Activated CD4-positive, CD25-positive, alpha-beta regulatory T cell (primary cell): ENCODE data around the gene POLD1.
"Not testable (repeated sequence)": the region's sequence is repeated elsewhere in the genome, so short reads cannot be mapped to it uniquely, and the experiment has no call there.

Experiments
- DNase-seq, 4 experiments: peaks; one replicate each; lab custom pipeline; 2025; lab: John Stamatoyannopoulos, UW

Gene POLD1

DNA sequence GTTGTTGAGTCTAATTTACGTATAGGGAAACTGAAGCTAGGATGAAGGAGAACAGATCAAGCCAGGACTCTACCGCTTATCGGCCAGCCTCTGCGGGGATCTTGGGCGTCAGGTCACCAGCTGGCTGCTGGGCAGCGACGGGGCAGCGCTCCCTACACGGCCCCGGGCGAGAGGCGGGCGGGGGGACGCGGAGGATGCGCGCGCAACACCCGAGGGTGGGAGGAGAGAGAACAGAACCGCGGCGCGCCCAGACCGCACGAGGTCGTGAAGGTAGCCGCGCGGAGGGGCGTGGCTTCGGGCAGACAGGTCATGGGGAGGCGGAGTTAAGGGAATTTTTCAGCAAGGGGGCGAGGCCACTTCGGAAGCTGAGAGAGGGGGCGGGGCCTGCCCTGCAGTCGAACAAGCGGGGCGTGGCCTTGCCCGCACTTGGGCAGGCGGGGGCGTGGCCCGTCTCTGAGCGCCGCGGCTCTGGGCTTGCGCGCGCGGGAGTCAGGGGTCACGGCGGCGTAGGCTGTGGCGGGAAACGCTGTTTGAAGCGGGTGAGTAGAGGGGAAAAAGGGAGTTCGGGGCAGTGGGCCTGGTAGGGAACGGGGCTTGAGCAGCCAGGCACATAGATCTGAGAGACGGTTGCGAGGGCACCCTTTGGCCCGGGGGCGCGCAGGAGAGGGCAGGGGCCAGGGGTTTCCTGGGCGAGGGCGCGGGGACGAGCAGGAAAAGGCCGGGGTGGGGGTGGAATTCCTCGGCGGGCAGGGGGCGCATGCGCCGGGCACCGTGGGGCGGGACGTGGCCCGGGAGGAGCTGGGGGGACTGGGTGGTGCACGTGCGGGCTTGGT is at the start of gene POLD1:
TSS of gene POLD1 (plus strand) at position 496 of the 833 bp plus-strand sequence. CDS start 14,505 bp downstream, outside the sequence.
- DNase-seq: peak; percentile 96 to 99 (median 98)

DNA sequence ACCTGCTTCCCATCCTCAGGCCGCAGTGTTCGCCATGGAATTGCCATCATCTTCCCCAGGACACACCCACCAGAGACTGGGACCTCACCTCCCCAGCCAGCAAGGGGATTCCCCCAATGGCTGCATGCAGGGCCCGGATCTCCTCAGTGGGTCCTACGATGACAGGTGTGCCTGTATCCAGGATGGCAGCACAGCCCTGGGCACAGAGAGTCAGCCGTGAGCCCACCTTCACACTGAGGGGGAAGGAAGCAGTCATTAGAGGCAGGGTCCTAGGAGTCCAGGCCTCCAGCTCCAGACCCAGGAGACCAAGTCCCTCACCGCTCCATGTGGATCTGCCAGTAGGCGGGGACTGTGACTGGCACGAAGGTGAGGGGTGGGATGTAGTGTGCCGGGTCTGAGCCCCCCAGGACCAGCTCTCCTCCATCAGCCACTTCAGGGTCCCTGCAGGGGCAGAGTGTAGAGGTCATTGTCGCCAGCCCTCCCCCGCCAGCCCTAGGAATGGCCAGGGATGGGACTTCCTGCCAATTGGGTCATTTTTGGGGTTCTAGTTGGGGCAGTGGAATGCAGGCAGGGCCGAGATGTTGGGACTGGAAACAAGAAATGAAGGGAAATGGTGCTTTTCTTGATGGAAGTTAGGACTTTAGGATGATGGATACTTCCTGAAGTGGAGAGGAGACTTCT is 49.3 kb upstream of the POLD1 start:
- no peak for DNase-seq

DNA sequence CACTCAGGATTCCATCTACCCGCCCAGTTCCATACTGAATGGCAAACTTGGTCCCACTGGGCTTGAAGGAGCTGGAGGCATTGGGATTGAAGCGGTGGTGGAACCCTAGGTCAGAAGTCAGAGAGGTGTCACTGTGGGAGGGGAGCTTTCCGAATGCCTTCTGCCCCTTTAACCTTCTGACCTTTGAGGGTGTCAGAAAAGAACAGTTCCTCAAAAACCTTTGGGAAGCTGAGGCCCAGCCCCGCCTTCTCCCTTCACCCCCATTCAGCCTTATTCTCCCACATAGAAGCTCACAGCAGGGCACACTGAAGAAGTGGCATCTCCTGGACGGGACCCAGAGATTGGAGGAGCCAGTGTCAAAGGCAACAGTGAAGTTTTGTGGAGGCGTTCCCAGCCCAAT is 47.1 kb upstream of the POLD1 start:
- DNase-seq: not testable (repeated sequence)

DNA sequence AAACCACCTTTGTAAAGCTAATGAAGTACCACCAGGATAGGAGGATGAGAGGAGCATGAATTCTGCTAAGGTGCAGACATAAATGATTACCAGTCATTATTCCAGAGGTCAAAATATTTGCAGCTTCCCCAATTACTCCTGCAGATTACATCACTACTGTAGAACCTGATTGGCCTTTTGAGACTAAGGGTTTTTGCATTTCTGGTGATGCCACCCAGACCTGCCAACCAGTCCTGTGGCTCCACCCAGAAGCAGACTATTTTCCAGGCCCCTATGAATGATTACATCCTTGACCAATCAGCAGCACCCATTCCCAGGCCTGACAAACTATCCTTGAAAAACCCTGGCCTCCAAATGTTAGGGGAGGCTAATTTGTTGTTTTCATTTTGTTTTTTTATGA is 43.8 kb upstream of the POLD1 start:
- no peak for DNase-seq

DNA sequence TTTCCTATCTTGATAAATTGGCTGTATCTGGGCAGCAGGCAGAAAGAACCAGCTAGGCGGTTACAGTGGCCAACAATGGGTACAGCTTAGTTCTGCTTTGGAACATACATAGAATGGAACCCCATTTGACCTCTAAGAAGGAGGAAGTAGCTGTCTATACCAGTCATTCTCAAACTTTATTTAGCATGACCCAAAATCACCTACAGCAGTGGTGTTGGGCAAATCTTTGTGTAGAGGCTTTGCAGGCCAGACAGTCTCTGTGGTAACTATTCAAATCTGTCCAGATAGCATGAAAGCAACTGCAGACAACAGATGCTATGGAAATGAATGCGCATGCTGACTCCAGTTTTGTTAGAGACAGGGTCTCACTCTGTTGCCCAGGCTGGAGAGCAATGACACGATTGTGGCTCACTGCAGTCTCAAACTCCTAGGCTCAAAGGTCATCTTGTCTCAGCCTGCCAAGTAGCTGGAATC is 43.0 kb upstream of the POLD1 start:
- DNase-seq: no peak

GRCh38 chr19:50344661-50345318 is 39.4 kb upstream of the POLD1 start:
- no peak for DNase-seq

DNA sequence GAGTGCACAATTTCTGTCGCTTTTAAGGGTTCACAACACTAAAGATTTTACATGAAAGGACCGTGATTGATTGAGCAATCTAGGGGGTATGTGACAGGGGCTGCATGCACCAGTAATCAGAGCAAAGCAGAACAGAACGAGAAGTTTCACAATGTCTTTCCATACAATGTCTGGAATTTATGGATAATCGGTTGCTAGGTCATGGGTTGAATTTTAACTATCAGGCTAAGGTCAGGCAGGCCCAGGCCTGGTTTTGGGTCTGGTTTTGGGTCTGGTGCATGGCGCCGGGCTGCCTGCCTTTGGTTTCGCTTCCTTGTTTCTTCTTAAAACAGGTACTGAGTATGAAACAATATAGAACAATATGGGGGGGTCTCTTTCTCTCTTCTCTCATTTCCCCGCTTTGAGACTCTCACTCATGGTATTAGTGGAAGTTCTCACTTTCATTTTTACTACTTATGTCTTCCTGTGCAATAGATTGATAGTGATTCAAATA is 37.0 kb upstream of the POLD1 start:
- not testable (repeated sequence) for DNase-seq

DNA sequence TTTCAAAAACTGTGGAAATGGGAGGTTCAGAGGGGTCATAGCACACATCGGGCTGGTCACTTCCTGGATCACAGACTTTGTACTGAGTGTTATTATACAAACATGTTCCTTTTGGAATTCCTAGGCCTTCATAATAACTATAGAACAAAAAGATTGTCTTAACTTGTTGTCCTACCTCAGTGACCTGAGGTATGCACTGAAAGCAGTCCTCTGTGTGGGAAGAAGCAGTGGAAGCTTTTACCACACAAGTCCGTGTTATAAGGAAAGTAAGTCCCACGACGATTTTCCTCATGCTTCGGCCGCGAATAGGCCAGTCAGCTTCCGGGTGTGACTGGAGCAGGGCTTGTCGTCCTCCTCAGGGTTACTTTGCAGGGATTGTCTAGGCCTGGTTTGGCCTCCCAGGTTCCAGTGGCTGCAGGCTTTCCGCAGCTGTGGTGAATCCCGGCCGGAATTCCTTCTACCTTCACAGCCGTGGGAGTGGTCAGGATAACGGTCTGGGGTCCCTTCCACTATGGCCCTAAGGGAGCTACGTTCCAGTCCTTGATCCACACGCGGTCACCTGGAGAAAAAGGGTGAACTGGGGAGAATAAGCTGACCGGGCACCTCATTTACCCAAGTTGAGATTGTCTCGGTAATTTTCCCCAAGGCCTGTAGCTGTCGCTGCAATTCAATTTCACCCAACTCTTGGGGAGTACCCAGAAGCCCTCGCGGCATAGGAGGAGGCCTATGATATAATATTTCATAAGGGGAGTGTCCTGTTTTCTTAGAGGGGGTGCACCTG is 34.7 kb upstream of the POLD1 start:
- no peak for DNase-seq

DNA sequence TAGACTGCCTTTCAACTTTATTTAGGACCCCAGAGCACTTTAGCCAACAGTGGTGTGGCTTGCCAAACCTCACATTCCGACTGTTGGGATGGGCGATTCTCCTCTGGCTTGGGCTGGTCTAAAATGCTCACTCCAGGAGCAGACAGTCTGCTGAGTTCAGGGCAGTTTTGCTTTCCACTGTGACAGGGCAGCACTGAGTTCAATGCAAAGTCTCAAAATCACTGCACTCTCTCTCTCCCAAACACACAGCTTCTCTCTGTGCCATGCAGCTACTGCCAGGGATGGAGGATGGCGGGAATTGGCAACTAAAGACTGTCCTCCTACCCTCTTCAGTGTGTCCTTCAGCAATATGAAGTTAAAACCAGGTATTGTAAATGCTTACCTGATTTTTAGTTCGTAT is 31.9 kb upstream of the POLD1 start:
- DNase-seq: no peak

GRCh38 chr19:50353487-50353880 is 30.7 kb upstream of the POLD1 start:
- DNase-seq: not testable (repeated sequence)

DNA sequence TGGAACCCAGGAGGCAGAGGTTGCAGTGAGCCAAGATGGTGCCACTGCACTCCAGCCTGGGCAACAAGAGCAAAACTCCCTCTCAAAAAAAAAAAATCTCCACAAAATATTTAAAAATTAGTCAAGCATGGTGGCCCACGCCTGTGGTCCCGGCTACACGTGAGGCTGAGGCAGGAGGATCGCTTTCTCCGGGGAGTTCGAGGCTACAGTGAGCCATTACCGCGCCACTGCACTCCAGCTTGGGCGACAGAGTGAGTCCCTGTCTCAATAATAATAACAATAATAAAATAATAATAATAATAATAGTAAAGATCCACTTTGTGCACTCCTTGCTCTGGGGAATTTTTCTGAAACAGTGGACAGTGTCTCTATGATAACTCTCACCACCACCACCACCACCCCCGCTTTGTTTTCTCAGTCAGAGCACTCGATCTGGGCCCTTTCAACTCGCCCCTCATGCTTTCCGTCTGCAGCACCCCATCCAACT is 27.4 kb upstream of the POLD1 start:
- no peak for DNase-seq

DNA sequence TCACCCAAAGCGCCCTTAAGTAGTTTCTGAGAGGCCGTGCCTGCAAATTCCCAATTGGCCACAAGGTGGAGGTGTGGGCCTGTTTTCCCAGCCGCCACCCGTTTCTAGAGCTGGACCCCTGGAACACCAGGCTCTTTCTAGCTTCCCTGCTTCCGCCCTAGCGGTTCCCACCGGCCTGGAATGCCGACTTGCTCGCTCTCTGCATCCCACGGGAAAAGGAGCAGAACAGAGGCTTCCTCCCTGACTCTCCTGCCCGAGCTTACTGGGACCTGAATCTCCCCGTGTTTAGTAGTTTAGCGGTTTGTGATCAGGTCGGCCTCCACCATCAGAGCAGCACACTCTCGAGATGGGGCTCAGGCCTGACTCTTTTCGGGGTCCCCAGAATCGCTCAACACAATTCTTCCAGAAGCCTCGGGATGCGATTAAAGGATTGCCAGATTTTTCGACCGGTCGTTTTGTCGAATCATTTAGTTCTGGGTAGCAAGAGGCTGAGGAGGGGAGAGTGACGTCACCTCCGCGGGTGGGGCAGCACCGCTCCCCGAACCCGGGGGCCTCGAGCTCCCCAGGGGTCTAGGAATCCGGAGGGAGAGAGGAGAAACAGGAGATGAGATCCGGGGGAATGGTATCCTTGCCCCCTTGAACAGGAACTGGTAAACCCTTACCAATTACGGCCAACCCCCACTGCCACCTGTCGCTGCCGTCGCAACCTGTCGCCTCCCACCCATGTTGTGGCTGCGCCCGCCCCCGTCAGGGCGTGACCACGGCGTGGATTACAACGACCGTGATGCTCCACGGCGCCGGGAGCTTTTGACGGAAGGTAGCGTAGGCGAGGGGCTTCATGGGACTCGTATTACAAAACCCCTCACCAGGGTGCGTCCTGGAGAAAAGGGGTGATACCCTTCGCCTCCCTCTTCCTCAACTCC is 26.7 kb upstream of the POLD1 start:
- DNase-seq: peak; percentile 59 to 78 (median 73)

DNA sequence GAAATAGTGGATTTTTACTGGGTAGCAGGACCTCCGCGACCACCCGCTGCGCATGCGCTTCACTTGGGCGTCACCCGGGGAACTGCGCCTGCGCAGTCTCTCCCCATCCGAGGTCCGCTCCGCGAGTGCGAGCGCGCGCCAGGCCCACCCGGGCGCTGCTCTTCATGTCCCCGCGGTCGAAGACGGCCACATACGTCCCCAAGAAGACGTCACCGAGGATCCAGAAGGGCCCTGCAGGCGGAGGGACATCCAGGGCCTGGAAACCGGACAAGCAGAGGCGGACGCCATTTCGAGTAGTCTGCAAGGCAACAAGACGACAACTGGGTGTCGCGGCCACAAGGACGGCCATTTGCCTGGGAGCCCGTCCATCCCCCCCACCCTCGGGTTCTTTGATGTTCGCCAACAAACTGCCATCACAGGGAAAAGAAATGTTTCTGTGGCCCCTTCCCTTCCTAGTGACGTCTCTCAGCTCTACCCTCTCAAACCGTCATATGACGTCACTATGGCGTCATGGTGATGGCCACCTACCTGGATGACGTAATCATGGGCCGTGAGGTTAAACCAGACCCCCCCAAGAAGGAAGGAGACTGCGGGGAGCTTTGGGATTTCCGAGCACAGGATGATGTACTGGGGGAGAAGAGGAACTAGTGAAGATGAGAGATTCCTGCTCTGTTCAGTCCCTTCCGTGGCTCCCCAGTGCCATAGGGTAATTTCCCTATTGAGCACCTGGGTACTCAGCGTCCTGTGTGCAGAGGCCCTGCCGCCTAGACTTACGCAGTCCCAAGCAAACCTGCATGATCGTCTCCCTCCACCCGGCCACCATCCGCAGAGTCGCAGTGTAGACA is 25.4 kb upstream of the POLD1 start:
- DNase-seq: peak; percentile 39 to 58 (median 47)

GRCh38 chr19:50359328-50359818 is 24.8 kb upstream of the POLD1 start:
- DNase-seq: no peak

DNA sequence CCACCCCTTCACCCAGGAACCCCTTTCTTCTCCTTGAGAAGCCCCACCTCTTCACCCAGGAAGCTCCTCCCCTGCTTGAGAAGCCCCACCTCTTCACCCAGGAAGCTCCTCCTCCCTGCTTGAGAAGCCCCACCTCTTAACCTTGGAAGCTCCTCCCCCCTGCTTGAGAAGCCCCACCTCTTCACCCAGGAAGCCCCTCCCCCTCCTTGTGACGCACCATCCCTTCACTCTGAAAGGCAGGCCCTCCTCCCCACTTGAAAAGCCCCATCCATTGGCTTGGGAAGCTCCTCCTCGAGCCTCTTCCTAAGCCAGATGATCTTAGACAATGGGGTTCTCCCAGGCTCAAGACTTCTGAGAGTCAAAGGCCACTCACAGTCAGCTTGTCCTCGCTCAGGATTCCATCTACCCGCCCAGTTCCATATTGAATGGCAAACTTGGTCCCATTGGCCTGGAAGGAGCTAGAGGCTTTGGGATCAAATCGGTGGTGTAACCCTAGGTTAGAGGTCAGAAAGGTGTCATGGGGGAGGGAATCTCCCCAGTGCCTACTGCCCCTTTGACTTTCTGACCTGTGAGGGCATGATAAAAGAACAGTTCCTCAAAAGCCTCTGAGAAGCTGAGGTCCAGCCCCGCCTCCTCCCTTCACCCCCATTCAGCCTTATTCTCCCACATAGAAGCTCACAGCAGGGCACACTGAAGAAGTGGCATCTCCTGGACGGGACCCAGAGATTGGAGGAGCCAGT is 22.7 kb upstream of the POLD1 start:
- no peak for DNase-seq

- no peak for DNase-seq
Observed at GRCh38 chr19:50362030-50362412, 22.1 kb upstream of the POLD1 start.

GRCh38 chr19:50362656-50363424 is 21.3 kb upstream of the POLD1 start:
- DNase-seq: no peak
